HG03025 (cell line): ENCODE data around the gene LPIN1.
A peak's percentile ranks its signal among the peaks of the same experiment; 100 is the strongest.
"Not testable (repeated sequence)": the region's sequence is repeated elsewhere in the genome, so short reads cannot be mapped to it uniquely, and the experiment has no call there.

ENCODE experiments used
- ATAC-seq: cut with Tn5 transposase; IDR thresholded peaks from one replicate; pipeline ENCODE4 v1.9.1; 2021; ENCODE audit warnings: mild to moderate bottlenecking, moderate library complexity; ENCODE audit not compliant: unreplicated experiment, low FRiP score

Gene LPIN1

GRCh38 chr2:11715987-11716652 is 30.3 kb upstream of the LPIN1 start:
- ATAC-seq: no peak

GRCh38 chr2:11716689-11717321 is 29.6 kb upstream of the LPIN1 start:
- no peak for ATAC-seq

GRCh38 chr2:11717623-11718022 is 28.8 kb upstream of the LPIN1 start:
- ATAC-seq: no peak

GRCh38 chr2:11718606-11719005 is 27.8 kb upstream of the LPIN1 start:
- no peak for ATAC-seq

- ATAC-seq: no peak
Observed at GRCh38 chr2:11719230-11719977, 27.0 kb upstream of the LPIN1 start.

GRCh38 chr2:11720752-11721151 is 25.7 kb upstream of the LPIN1 start:
- no peak for ATAC-seq

GRCh38 chr2:11722292-11723060 is 24.0 kb upstream of the LPIN1 start:
- ATAC-seq: no peak

GRCh38 chr2:11723061-11723371 is 23.4 kb upstream of the LPIN1 start:
- ATAC-seq: no peak

GRCh38 chr2:11724151-11724550 is 22.3 kb upstream of the LPIN1 start:
- no peak for ATAC-seq

GRCh38 chr2:11726384-11726783 is 20.0 kb upstream of the LPIN1 start:
- ATAC-seq: no peak

- ATAC-seq: no peak
Observed at GRCh38 chr2:11729362-11730212, 16.8 kb upstream of the LPIN1 start.

- not testable (repeated sequence) for ATAC-seq
Observed at GRCh38 chr2:11731214-11731984, 15.0 kb upstream of the LPIN1 start.

- ATAC-seq: no peak
Observed at GRCh38 chr2:11732587-11732986, 13.8 kb upstream of the LPIN1 start.

GRCh38 chr2:11737852-11738251 is 8.6 kb upstream of the LPIN1 start:
- not testable (repeated sequence) for ATAC-seq

- ATAC-seq: peak; percentile 65
Observed at GRCh38 chr2:11738589-11739436, 7.6 kb upstream of the LPIN1 start.

- ATAC-seq: no peak
Observed at GRCh38 chr2:11740723-11741122, 5.7 kb upstream of the LPIN1 start.

- ATAC-seq: no peak
Observed at GRCh38 chr2:11742317-11742701, 4.1 kb upstream of the LPIN1 start.

GRCh38 chr2:11742702-11743357 is 3.6 kb upstream of the LPIN1 start:
- no peak for ATAC-seq
